ENCODE data around the gene PFDN1. TPM values are rescaled to one million over a fixed set of nuclear protein-coding genes. Genes with fewer than 3 reads are reported as not detected.

The PFDN1 gene
- total and polyA plus RNA-seq, 10 of the 15 experiments (the other 5 are each of a cell fraction or from before 2014, with no cell fraction given) = 62.9 to 193 (median 102) TPM

DNA sequence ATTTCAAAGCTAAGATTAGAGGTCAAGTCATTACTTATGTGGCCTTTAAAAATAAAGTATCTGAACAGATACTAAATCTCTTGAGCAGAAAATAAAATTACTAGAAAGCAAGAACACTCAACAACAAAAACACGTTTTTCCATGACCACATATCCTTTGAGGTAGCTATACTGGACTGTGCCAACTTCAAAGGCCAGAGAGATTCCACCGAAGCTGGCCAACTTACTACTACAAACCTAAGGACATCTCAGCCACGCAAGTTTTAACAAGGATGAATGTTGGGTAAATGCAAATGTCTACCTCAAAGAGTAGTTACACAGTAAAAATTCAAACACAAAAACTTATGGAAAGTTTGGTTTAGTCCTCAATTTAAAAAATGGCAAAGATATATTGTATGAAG is 18.9 kb downstream of the PFDN1 start:
- Histone ChIP-seq H3K79me2 (ENCODE audit: control insufficient read depth, insufficient read depth, low read length) (peaks cover 22% of the 10 kb centered on the region), H3K4me3 (no peak overlapping the region), H3K4me1 (ENCODE audit: control insufficient read depth, insufficient read depth, low read length) (peaks cover 13% of the 10 kb centered on the region), H3K4me2 (ENCODE audit: control insufficient read depth, insufficient read depth) (no peak overlapping the region), H4K20me1 (ENCODE audit: control insufficient read depth, insufficient read depth) (no peaks in the 10 kb centered on the region), H3K9me3 (replicated peaks; ENCODE audit: control insufficient read depth, insufficient read depth, low read length) (no peaks in the 10 kb centered on the region), H2AFZ (ENCODE audit: control insufficient read depth, low read depth, low read length) (no peak overlapping the region), H3K36me3 (ENCODE audit: control insufficient read depth in 2 of 2, insufficient read depth in 2 of 2, low read length in 1 of 2) (no peaks in the 10 kb centered on the region; a peak in 1 of 4 replicates), H3K27ac (ENCODE audit: control insufficient read depth, insufficient read depth) (no peak overlapping the region), H3K9ac (ENCODE audit: control insufficient read depth, insufficient read depth, low read length) (no peak overlapping the region), H3K27me3 (replicated peaks in 1 of 2; ENCODE audit: control insufficient read depth in 2 of 2, insufficient read depth in 2 of 2, low read length in 1 of 2) (no peaks in the 10 kb centered on the region)
- in situ Hi-C loops (cut with MboI) (no loop called here), intact Hi-C loops (cut with micrococcal nuclease; ENCODE audit: unreplicated experiment) (no loop called here)
- no peak for TF ChIP-seq MYB (IDR thresholded peaks at IDR 0.05; ENCODE audit: borderline replicate concordance, low read depth, low read length)
- TF ChIP-seq, protein P1, sequence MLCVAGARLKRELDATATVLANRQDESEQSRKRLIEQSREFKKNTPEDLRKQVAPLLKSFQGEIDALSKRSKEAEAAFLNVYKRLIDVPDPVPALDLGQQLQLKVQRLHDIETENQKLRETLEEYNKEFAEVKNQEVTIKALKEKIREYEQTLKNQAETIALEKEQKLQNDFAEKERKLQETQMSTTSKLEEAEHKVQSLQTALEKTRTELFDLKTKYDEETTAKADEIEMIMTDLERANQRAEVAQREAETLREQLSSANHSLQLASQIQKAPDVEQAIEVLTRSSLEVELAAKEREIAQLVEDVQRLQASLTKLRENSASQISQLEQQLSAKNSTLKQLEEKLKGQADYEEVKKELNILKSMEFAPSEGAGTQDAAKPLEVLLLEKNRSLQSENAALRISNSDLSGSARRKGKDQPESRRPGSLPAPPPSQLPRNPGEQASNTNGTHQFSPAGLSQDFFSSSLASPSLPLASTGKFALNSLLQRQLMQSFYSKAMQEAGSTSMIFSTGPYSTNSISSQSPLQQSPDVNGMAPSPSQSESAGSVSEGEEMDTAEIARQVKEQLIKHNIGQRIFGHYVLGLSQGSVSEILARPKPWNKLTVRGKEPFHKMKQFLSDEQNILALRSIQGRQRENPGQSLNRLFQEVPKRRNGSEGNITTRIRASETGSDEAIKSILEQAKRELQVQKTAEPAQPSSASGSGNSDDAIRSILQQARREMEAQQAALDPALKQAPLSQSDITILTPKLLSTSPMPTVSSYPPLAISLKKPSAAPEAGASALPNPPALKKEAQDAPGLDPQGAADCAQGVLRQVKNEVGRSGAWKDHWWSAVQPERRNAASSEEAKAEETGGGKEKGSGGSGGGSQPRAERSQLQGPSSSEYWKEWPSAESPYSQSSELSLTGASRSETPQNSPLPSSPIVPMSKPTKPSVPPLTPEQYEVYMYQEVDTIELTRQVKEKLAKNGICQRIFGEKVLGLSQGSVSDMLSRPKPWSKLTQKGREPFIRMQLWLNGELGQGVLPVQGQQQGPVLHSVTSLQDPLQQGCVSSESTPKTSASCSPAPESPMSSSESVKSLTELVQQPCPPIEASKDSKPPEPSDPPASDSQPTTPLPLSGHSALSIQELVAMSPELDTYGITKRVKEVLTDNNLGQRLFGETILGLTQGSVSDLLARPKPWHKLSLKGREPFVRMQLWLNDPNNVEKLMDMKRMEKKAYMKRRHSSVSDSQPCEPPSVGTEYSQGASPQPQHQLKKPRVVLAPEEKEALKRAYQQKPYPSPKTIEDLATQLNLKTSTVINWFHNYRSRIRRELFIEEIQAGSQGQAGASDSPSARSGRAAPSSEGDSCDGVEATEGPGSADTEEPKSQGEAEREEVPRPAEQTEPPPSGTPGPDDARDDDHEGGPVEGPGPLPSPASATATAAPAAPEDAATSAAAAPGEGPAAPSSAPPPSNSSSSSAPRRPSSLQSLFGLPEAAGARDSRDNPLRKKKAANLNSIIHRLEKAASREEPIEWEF (IDR thresholded peaks at IDR 0.05; ENCODE audit: insufficient replicate concordance, low read depth, low read length) = no peak
- no peak for TF ChIP-seq CREM (IDR thresholded peaks at IDR 0.05; ENCODE audit: low read depth)
- TF ChIP-seq TBL1XR1 (IDR thresholded peaks at IDR 0.05; ENCODE audit: low read depth, low read length) = no peak
- TF ChIP-seq, protein P2, sequence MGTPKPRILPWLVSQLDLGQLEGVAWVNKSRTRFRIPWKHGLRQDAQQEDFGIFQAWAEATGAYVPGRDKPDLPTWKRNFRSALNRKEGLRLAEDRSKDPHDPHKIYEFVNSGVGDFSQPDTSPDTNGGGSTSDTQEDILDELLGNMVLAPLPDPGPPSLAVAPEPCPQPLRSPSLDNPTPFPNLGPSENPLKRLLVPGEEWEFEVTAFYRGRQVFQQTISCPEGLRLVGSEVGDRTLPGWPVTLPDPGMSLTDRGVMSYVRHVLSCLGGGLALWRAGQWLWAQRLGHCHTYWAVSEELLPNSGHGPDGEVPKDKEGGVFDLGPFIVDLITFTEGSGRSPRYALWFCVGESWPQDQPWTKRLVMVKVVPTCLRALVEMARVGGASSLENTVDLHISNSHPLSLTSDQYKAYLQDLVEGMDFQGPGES (IDR thresholded peaks at IDR 0.05) = no peak
- TF ChIP-seq, protein P3, sequence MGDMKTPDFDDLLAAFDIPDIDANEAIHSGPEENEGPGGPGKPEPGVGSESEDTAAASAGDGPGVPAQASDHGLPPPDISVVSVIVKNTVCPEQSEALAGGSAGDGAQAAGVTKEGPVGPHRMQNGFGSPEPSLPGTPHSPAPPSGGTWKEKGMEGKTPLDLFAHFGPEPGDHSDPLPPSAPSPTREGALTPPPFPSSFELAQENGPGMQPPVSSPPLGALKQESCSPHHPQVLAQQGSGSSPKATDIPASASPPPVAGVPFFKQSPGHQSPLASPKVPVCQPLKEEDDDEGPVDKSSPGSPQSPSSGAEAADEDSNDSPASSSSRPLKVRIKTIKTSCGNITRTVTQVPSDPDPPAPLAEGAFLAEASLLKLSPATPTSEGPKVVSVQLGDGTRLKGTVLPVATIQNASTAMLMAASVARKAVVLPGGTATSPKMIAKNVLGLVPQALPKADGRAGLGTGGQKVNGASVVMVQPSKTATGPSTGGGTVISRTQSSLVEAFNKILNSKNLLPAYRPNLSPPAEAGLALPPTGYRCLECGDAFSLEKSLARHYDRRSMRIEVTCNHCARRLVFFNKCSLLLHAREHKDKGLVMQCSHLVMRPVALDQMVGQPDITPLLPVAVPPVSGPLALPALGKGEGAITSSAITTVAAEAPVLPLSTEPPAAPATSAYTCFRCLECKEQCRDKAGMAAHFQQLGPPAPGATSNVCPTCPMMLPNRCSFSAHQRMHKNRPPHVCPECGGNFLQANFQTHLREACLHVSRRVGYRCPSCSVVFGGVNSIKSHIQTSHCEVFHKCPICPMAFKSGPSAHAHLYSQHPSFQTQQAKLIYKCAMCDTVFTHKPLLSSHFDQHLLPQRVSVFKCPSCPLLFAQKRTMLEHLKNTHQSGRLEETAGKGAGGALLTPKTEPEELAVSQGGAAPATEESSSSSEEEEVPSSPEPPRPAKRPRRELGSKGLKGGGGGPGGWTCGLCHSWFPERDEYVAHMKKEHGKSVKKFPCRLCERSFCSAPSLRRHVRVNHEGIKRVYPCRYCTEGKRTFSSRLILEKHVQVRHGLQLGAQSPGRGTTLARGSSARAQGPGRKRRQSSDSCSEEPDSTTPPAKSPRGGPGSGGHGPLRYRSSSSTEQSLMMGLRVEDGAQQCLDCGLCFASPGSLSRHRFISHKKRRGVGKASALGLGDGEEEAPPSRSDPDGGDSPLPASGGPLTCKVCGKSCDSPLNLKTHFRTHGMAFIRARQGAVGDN (IDR thresholded peaks at IDR 0.05) = no peak
- TF ChIP-seq MTA2 (IDR thresholded peaks at IDR 0.05; ENCODE audit: low read depth) = no peak
- TF ChIP-seq SMC3 (IDR thresholded peaks at IDR 0.05; ENCODE audit: borderline replicate concordance, low read length) = no peak
- TF ChIP-seq SMAD1 (IDR thresholded peaks at IDR 0.05; ENCODE audit: low read depth, partially characterized antibody) = no peak
- no peak for TF ChIP-seq ZNF217 (IDR thresholded peaks at IDR 0.05)
- TF ChIP-seq NFIC (IDR thresholded peaks at IDR 0.05; ENCODE audit: low read depth, low read length) = no peak
- 86% methylated on average over 3 of the region's 3 CpGs for WGBS (ENCODE audit: insufficient coverage, insufficient replicate concordance, low lambda C conversion rate, missing lambda C conversion rate)
- no peak for DNase-seq (ENCODE audit: low read depth, low spot score)
- SMC1A ChIA-PET (ENCODE audit: uncharacterized antibody, unreplicated experiment) = interaction anchor here (0.9 to 1.4 kb wide), 3 partner anchors 11 to 57 kb away, joined by 3 to 7 read pairs (median 4); no protein-coding TSS in a partner anchor
- CTCF ChIA-PET = interaction anchor here (0.9 to 1.6 kb wide), 2 partner anchors 14 to 68 kb away, joined by 4 read pairs; no protein-coding TSS in a partner anchor
- no TSS peak for BruUV-seq (replicated peaks)
- RAD21 ChIA-PET (ENCODE audit: unreplicated experiment) = interaction anchor here (0.7 to 1.7 kb wide), 2 partner anchors 10 to 61 kb away, joined by 3 read pairs; no protein-coding TSS in a partner anchor
- POLR2A ChIA-PET = interaction anchor here (0.7 to 0.8 kb wide), 2 partner anchors 8 to 9 kb away, joined by 3 to 4 read pairs; no protein-coding TSS in a partner anchor
- no peak for ATAC-seq
- FAIRE-seq = no peak
